ENCODE measurements around the gene GPHN. TPM values are rescaled to one million over a fixed set of nuclear protein-coding genes. Genes with fewer than 3 reads are reported as not detected.

The GPHN gene
- total and polyA plus RNA-seq, 2 of the 8 experiments (the other 6 are each of a cell fraction or from before 2014, with no cell fraction given) = 6.0 to 16.0 TPM

DNA sequence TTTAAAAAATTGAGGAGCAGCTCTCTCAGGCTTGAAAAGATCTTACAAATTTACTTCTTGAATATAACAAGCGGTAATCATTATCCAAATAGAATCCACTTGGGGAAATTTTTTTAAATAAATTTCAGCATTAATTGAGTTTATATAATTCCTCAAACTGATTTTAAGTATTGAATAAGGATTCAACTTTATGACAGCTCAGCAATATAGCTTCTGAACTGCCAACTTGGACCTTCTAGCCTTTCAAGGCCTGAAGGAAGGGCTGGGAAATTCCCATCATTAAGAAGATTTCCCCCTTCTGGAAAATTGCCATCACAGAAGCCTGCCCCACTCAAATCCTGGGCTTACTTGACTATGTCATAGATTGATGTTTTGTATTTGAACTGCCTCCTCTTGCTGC is 623.7 kb downstream of the GPHN start:
- no peaks in the 10 kb centered on the region for H3K9me3 ChIP-seq (ENCODE audit: insufficient read depth in 2 of 2, low read depth in 1 of 2, low read length in 1 of 2)
- no peak overlapping the region for H2BK5ac ChIP-seq (ENCODE audit: low read depth, low read length)
- no peaks in the 10 kb centered on the region for H3K36me3 ChIP-seq (ENCODE audit: control insufficient read depth in 2 of 4, insufficient read depth in 4 of 4, low read length in 3 of 4)
- H4K8ac ChIP-seq (ENCODE audit: extremely low read depth, insufficient read depth, low read length) = no peak overlapping the region
- no peak for DNase-seq (ENCODE audit: low read depth in 1 of 2, low spot score in 2 of 2)
- H2BK120ac ChIP-seq (replicated peaks; ENCODE audit: low read depth, low read length) = no peak overlapping the region
- FAIRE-seq = no peak
- TF ChIP-seq EP300 (IDR thresholded peaks at IDR 0.05; ENCODE audit: borderline replicate concordance in 1 of 2, low read depth in 2 of 2, low read length in 2 of 2) (no peak), RNF2 (IDR thresholded peaks at IDR 0.05; ENCODE audit: borderline replicate concordance, low read depth, low read length, missing control alignments, poor library complexity, severe bottlenecking) (no peak), GABPA (IDR thresholded peaks at IDR 0.05; ENCODE audit: borderline replicate concordance, insufficient read depth, low read length) (no peak), CEBPB (IDR thresholded peaks at IDR 0.05; ENCODE audit: low read depth, low read length) (no peak), SP4 (IDR thresholded peaks at IDR 0.05; ENCODE audit: low read length) (no peak)
- H3K79me1 ChIP-seq (ENCODE audit: low read depth, low read length) = no peaks in the 10 kb centered on the region
- no peaks in the 10 kb centered on the region for H3K27me3 ChIP-seq (replicated peaks in 1 of 4; ENCODE audit: control insufficient read depth in 3 of 4, extremely low read depth in 1 of 4, insufficient read depth in 3 of 4, low read length in 3 of 4)
- H3K4me3 ChIP-seq (ENCODE audit: extremely low read depth in 1 of 4, insufficient read depth in 2 of 4, low read depth in 3 of 4, low read length in 4 of 4) = no peak overlapping the region
- H3K23me2 ChIP-seq (ENCODE audit: low read depth, low read length) = peaks cover 2% of the 10 kb centered on the region; the same call in 1 of the 2 replicates
- H2BK15ac ChIP-seq (ENCODE audit: low read length) = no peak overlapping the region
- H4K91ac ChIP-seq (replicated peaks; ENCODE audit: insufficient read length, low read length) = no peak overlapping the region
- POLR2A ChIA-PET (ENCODE audit: partially characterized antibody) = no interaction called here
- H2AFZ ChIP-seq (ENCODE audit: low read length) = no peak overlapping the region
- H3K27ac ChIP-seq (ENCODE audit: low read depth, low read length) = no peak overlapping the region
- H3K4ac ChIP-seq (replicated peaks; ENCODE audit: insufficient read length, low read depth, low read length) = no peak overlapping the region
- no peaks in the 10 kb centered on the region for H3K4me1 ChIP-seq (replicated peaks in 1 of 4; ENCODE audit: control insufficient read depth in 3 of 4, insufficient read depth in 4 of 4, low read length in 3 of 4)
- H2BK20ac ChIP-seq (ENCODE audit: low read length) = no peak overlapping the region
- no peak overlapping the region for H3K14ac ChIP-seq (ENCODE audit: insufficient read length)
- no peak overlapping the region for H2AK5ac ChIP-seq (ENCODE audit: low read depth, low read length)
- no peak overlapping the region for H2BK12ac ChIP-seq (ENCODE audit: low read depth, low read length)
- no peak overlapping the region for H3K9ac ChIP-seq (replicated peaks in 1 of 4; ENCODE audit: extremely low read depth in 1 of 4, low read depth in 3 of 4, low read length in 3 of 4)
- no peak overlapping the region for H3K23ac ChIP-seq (ENCODE audit: insufficient read length)
- CTCF ChIA-PET (ENCODE audit: partially characterized antibody) = interaction anchor here (0.6 to 1.2 kb wide), 2 partner anchors 21 to 772 kb away, joined by 3 to 4 read pairs; no protein-coding TSS in a partner anchor
- no peak overlapping the region for H3K4me2 ChIP-seq (ENCODE audit: insufficient read depth in 1 of 2, low read depth in 2 of 2, low read length in 2 of 2)
- WGBS, 2 experiments (ENCODE audit: extremely low coverage in 1 of 2, insufficient coverage in 1 of 2, insufficient read length in 1 of 2, insufficient replicate concordance in 2 of 2, low coverage in 1 of 2, low lambda C conversion rate in 2 of 2, missing lambda C conversion rate in 1 of 2) = 100% methylated on average over 1 of the region's 1 CpG; no CpG with 5 or more reads in 1 of the 2 experiments
- H3K56ac ChIP-seq (replicated peaks; ENCODE audit: insufficient read length, low read depth, low read length) = no peak overlapping the region
- H4K5ac ChIP-seq (ENCODE audit: insufficient read length, low read depth, low read length) = no peak overlapping the region
- no peak overlapping the region for H3K18ac ChIP-seq (ENCODE audit: extremely low read depth, low read length)
- no peaks in the 10 kb centered on the region for H4K20me1 ChIP-seq (replicated peaks in 1 of 2; ENCODE audit: control insufficient read depth in 1 of 2, insufficient read depth in 2 of 2, low read length in 2 of 2)
- no peaks in the 10 kb centered on the region for H3K79me2 ChIP-seq (ENCODE audit: control insufficient read depth in 1 of 2, insufficient read depth in 2 of 2, low read length in 2 of 2)

Data from H1 (cell line).